Suprapubic skin (tissue), 3 donors: ENCODE data around the gene OPTN.
"Not testable (repeated sequence)": the region's sequence is repeated elsewhere in the genome, so short reads cannot be mapped to it uniquely, and the experiment has no call there.

Experiments
- POLR2A ChIP-seq, 2 donors: fragments of 450-650 bp; IDR thresholded peaks; one replicate each; pipeline ENCODE4 v1.6.1; 2017; ENCODE audit warnings: antibody characterized with exemption in 2 of 2, mild to moderate bottlenecking in 2 of 2, moderate library complexity in 2 of 2
- TF ChIP-seq, protein P1 (sequence below), 2 donors: fragments of 200-600 bp in 1 of 2; fragments of 450-650 bp in 1 of 2; sonication (generic) in 1 of 2; IDR thresholded peaks; one replicate each; pipeline ENCODE4 v1.5.1; 2016 to 2019; ENCODE audit warnings: antibody characterized with exemption in 2 of 2, mild to moderate bottlenecking in 1 of 2, moderate library complexity in 1 of 2

DNA sequence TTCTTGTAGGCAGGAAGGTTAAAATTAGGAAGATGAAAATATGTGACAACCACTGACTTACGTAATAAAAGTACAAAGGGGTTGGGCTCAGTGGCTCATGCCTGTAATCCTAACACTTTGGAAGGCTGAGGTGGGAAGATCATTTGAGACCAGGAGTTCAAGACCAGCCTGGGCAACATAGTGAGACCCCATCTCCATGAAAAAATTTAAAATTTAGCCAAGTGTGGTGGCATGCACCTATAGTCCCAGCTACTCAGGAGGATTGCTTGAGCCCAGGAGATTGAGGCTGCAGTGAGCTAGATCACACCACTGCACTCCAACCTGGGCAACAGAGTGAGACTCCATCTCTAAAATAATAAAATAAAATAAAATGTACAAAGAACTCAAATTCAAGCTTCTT lies 46.8 kb upstream of the OPTN start:
- TF ChIP-seq, protein P1, sequence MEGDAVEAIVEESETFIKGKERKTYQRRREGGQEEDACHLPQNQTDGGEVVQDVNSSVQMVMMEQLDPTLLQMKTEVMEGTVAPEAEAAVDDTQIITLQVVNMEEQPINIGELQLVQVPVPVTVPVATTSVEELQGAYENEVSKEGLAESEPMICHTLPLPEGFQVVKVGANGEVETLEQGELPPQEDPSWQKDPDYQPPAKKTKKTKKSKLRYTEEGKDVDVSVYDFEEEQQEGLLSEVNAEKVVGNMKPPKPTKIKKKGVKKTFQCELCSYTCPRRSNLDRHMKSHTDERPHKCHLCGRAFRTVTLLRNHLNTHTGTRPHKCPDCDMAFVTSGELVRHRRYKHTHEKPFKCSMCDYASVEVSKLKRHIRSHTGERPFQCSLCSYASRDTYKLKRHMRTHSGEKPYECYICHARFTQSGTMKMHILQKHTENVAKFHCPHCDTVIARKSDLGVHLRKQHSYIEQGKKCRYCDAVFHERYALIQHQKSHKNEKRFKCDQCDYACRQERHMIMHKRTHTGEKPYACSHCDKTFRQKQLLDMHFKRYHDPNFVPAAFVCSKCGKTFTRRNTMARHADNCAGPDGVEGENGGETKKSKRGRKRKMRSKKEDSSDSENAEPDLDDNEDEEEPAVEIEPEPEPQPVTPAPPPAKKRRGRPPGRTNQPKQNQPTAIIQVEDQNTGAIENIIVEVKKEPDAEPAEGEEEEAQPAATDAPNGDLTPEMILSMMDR (IDR thresholded peaks at IDR 0.05) = not testable (repeated sequence)
- not testable (repeated sequence) for TF ChIP-seq POLR2A (IDR thresholded peaks at IDR 0.05)
